Skeletal muscle tissue (tissue), 4 donors: ENCODE results near the gene SPON2. TPM values are rescaled to one million over a fixed set of nuclear protein-coding genes. Genes with fewer than 3 reads are reported as not detected.

Experiments
- H3K27ac ChIP-seq: one replicate; pipeline ENCODE4 v1.7.0; 2013; ENCODE audit warnings: mild to moderate bottlenecking, low read depth, low read length, inconsistent platforms
- H3K27me3 ChIP-seq, 3 donors: one replicate each; pipeline ENCODE4 v1.7.0; 2013; ENCODE audit warnings: low read length in 3 of 3; ENCODE audit not compliant: control insufficient read depth in 3 of 3, insufficient read depth in 3 of 3
- H3K36me3 ChIP-seq, 3 donors: one replicate each; pipeline ENCODE4 v1.7.0; 2013; ENCODE audit warnings: low read length in 3 of 3; ENCODE audit not compliant: control insufficient read depth in 3 of 3, insufficient read depth in 3 of 3
- H3K4me1 ChIP-seq, 3 donors: one replicate each; pipeline ENCODE4 v1.7.0; 2013; ENCODE audit warnings: low read length in 3 of 3, mild to moderate bottlenecking in 3 of 3; ENCODE audit not compliant: control insufficient read depth in 3 of 3, insufficient read depth in 3 of 3
- H3K4me3 ChIP-seq, 3 donors: one replicate each; pipeline ENCODE4 v1.7.0; 2013; ENCODE audit warnings: low read length in 3 of 3
- H3K9ac ChIP-seq, 3 donors: one replicate each; pipeline ENCODE4 v1.7.0; 2013; ENCODE audit warnings: low read length in 3 of 3, mild to moderate bottlenecking in 3 of 3, moderate library complexity in 2 of 3, low read depth in 1 of 3
- H3K9me3 ChIP-seq, 3 donors: one replicate each; pipeline ENCODE4 v1.7.0; 2013; ENCODE audit warnings: low read length in 3 of 3; ENCODE audit not compliant: control insufficient read depth in 3 of 3
- total RNA-seq: library from RNA; depleted of rRNA; stranded (reverse); fragments of >200 nt; gene quantifications from one replicate; pipeline ENCODE4 v1.2.3, GENCODE V29; 2014
- donor health status: Osteomylitis.

SPON2 gene
- total RNA-seq, 1 donor from 2014 or later, result 29.2 TPM

DNA sequence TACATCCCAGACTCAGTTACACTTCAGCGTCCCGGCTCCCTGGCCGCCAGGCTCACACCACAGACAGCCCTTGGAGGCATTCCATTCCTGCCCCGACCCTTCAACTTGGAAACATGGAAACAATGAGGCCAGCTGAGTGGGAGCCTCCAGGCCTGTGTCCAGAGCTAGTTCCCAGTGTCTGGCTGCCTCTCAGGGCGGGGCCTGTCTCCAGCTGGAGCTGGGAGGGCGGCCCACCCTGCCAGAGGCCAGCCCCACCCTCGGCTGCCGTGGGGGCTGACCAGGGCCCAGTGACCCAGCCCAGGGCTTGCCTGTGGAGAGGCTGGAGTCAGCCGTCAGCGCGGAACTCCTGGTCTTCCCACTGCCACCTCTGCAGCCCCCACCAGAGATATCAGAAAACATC lies 37.4 kb upstream of the SPON2 start:
- H3K27ac ChIP-seq, result peak overlapping the region; percentile 68
- H3K4me3 ChIP-seq, result no peak overlapping the region
- H3K9me3 ChIP-seq, result no peaks in the 10 kb centered on the region
- peaks cover 38 to 41% (median 40%) of the 10 kb centered on the region in 3 donors for H3K4me1 ChIP-seq
- peaks cover 26 to 28% (median 26%) of the 10 kb centered on the region in 3 donors for H3K36me3 ChIP-seq
- no peaks in the 10 kb centered on the region for H3K27me3 ChIP-seq
- H3K9ac ChIP-seq, result peak overlapping the region in 2 of 3 donors; percentile 20 to 60

- peak overlapping the region in 1 of 3 donors; percentile 41 for H3K4me3 ChIP-seq
- peak overlapping the region; percentile 20 to 60 (median 20) for H3K9ac ChIP-seq
- H3K27ac ChIP-seq, result peak overlapping the region; percentile 68
- H3K27me3 ChIP-seq, result no peaks in the 10 kb centered on the region
- no peaks in the 10 kb centered on the region for H3K9me3 ChIP-seq
- H3K4me1 ChIP-seq, result peaks cover 38 to 42% (median 38%) of the 10 kb centered on the region in 3 donors
- H3K36me3 ChIP-seq, result peaks cover 20 to 22% (median 21%) of the 10 kb centered on the region in 3 donors
These were observed 36.8 kb upstream of the SPON2 start for GRCh38 chr4:1208970-1209704.

- Histone ChIP-seq H3K4me3 (peak overlapping the region in 1 of 3 donors; percentile 41), H3K4me1 (peaks cover 38 to 42% (median 38%) of the 10 kb centered on the region in 3 donors), H3K9ac (peak overlapping the region in 1 of 3 donors; percentile 20), H3K27ac (peak overlapping the region; percentile 68), H3K27me3 (no peaks in the 10 kb centered on the region), H3K36me3 (peaks cover 14 to 16% (median 15%) of the 10 kb centered on the region in 3 donors), H3K9me3 (no peaks in the 10 kb centered on the region)
These were observed 36.0 kb upstream of the SPON2 start for GRCh38 chr4:1208266-1208961.

DNA sequence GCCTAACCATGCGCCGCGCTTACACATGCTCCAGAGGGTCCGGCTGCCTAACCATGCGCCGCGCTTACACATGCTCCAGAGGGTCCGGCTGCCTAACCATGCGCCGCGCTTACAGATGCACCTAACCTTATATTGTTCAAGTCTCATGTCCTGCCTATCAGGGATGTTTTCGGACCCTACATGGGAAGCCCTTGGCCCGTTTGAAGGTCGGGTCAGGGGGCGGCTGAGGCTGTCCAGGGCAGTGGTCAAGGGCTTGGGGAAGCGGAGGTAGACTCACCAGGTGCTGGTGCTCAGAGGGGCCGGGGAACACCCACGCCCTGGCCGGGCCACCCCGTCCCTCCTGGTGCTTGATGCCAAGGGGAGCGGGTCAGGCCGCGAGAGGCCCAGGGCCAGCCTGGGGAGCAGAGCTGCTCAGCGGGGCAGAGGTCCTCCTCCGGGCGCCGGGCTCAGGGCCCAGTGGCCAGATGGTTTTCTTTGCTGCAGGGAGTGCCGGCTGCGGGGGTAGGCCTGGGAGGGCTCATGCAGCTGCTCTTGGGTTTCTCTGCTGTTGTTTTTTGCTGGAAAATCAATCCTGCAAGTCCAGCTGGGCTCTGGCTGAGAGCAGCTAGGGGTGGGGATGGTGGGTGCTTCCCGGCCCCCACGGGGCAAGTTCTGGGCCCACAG lies 35.4 kb upstream of the SPON2 start:
- Histone ChIP-seq H3K36me3 (peaks cover 7 to 9% (median 8%) of the 10 kb centered on the region in 3 donors), H3K9ac (no peak overlapping the region), H3K27me3 (no peaks in the 10 kb centered on the region), H3K9me3 (no peaks in the 10 kb centered on the region), H3K27ac (no peak overlapping the region), H3K4me3 (no peak overlapping the region), H3K4me1 (peaks cover 38 to 42% (median 42%) of the 10 kb centered on the region in 3 donors)

DNA sequence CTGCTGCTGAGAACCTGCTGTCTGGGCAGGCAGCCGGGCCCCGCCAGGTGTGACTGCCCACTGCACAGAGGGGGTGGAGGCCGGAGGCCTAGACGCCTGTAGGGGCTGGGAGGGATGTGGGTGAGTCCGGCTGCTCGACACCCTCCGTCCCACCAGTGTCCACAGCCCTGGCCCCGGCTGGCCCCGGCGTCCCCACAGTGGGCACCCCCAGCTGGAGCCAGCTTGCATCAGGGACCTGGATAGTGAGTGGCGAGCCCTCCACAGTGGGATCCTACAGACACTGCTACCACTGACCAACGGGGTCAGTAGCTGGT lies 34.7 kb upstream of the SPON2 start:
- no peaks in the 10 kb centered on the region for H3K9me3 ChIP-seq
- H3K9ac ChIP-seq, result no peak overlapping the region
- H3K4me1 ChIP-seq, result peaks cover 38 to 46% (median 42%) of the 10 kb centered on the region in 3 donors
- peaks cover 2 to 5% (median 4%) of the 10 kb centered on the region in 3 donors for H3K36me3 ChIP-seq
- H3K27me3 ChIP-seq, result no peaks in the 10 kb centered on the region
- no peak overlapping the region for H3K4me3 ChIP-seq
- no peak overlapping the region for H3K27ac ChIP-seq

GRCh38 chr4:1206299-1207156 lies 34.1 kb upstream of the SPON2 start:
- Histone ChIP-seq H3K9ac (no peak overlapping the region), H3K4me3 (no peak overlapping the region), H3K27me3 (no peaks in the 10 kb centered on the region), H3K9me3 (no peaks in the 10 kb centered on the region), H3K36me3 (peaks cover 2 to 5% (median 2%) of the 10 kb centered on the region in 3 donors), H3K27ac (no peak overlapping the region), H3K4me1 (peaks cover 35 to 49% (median 42%) of the 10 kb centered on the region in 3 donors)

DNA sequence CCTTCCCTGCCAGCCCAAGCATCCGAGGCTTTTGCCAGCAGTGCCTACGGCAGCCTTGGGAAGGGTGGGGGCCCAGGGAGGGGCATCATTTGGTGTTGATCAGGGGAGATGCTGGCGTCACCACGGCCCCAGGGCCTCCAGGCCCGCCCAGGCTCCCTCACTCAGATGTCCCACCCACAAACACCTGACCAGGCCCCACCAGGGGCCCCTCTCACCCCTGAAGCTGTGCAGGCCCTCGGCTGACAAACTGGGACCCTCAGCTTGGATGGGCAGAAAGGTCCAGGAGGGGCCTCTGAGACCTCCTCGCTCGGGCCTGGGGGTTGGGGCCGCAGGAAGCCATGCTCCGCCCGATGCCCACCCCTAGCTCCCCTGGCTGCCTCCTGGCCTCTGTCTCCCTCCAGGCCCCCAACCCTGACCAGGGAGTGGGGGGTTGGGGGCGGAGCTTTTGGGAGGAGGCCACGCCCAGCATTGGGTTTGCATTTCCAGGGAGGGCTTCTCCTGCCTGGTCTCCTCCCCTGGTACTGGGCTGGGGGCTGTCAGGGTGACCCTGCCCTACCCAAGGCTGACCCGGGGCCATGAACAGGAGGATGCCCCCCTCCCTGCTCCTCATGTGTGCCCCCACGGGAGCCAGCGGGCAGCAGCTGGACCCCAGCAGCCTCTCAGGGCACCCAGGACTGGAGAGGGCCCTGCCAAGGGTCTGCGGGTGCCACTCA lies 33.4 kb upstream of the SPON2 start:
- H3K27ac ChIP-seq, result no peak overlapping the region
- no peak overlapping the region for H3K9ac ChIP-seq
- peaks cover 34 to 50% (median 44%) of the 10 kb centered on the region in 3 donors for H3K4me1 ChIP-seq
- H3K36me3 ChIP-seq, result peaks cover under 1 to 2% (median under 1%) of the 10 kb centered on the region in 3 donors
- no peaks in the 10 kb centered on the region for H3K27me3 ChIP-seq
- no peak overlapping the region for H3K4me3 ChIP-seq
- H3K9me3 ChIP-seq, result no peaks in the 10 kb centered on the region

DNA sequence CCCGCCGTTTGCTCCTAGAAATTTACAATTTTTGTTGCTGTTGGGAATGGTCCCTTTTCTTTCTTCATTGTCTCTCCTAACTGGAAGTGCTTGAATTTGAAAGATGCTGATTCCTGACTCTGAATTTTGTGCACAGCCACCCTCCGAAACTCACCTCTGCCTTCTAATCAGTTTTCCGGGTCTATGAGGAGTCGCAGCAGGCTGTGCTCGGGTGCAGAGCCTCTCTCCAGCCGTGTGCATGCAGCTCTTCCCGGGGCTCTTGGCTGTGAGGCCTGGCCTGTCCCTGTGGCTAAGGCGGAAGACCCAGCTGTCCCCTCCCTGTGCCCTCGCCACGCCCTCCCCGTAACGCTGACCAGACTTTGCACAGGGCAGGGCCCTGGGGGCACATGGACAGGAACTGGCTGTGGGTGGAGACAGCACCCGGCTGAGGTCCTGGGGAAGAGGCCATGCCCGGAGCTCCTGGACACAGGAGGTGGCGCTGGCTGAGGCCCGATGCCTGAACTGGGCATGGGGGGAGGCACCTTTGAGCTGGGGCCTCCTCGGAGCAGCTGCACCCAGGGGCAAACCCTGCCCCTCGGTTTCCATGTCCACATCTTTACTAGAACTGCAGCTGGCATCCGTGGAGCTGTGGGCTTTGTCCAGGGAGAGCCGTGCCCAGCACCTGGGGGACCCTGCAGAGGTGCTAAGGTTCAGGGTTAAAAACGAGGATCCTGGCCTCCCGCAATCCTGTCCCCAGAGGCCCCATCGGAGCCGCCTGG lies 32.6 kb upstream of the SPON2 start:
- H3K4me3 ChIP-seq, result no peak overlapping the region
- peaks cover 34 to 50% (median 43%) of the 10 kb centered on the region in 3 donors for H3K4me1 ChIP-seq
- H3K9ac ChIP-seq, result no peak overlapping the region
- no peak overlapping the region for H3K27ac ChIP-seq
- no peaks in the 10 kb centered on the region for H3K36me3 ChIP-seq
- no peaks in the 10 kb centered on the region for H3K9me3 ChIP-seq
- no peaks in the 10 kb centered on the region for H3K27me3 ChIP-seq
